DMS114 treated with DMSO at 0.1 percent for 48 hours (cell line): ENCODE results near the gene CALB2.
A peak's percentile ranks its signal among the peaks of the same experiment; 100 is the strongest.

Source experiments
- DNase-seq: peaks from one replicate; lab custom pipeline; 2025; ENCODE audit not compliant: unreplicated experiment; lab: John Stamatoyannopoulos, UW

The CALB2 gene

GRCh38 chr16:71387045-71387871, 28.7 kb downstream of the CALB2 start:
- DNase-seq: no peak

GRCh38 chr16:71389330-71389729, 30.8 kb downstream of the CALB2 start:
- DNase-seq: no peak

- DNase-seq: no peak
These were observed 38.1 kb downstream of the CALB2 start for GRCh38 chr16:71396594-71396993.

- no peak for DNase-seq
These were observed 41.5 kb downstream of the CALB2 start for GRCh38 chr16:71399801-71400563.

GRCh38 chr16:71402007-71402406, 43.5 kb downstream of the CALB2 start:
- no peak for DNase-seq

GRCh38 chr16:71402674-71403073, 44.2 kb downstream of the CALB2 start:
- no peak for DNase-seq

GRCh38 chr16:71404364-71404763, 45.8 kb downstream of the CALB2 start:
- no peak for DNase-seq

GRCh38 chr16:71406316-71406715, 47.8 kb downstream of the CALB2 start:
- DNase-seq: no peak

GRCh38 chr16:71406724-71407123, 48.2 kb downstream of the CALB2 start:
- no peak for DNase-seq

- DNase-seq: no peak
These were observed 49.2 kb downstream of the CALB2 start for GRCh38 chr16:71407731-71408130.

- DNase-seq: no peak
These were observed 50.0 kb downstream of the CALB2 start for GRCh38 chr16:71408536-71408935.

- no peak for DNase-seq
These were observed 50.7 kb downstream of the CALB2 start for GRCh38 chr16:71409011-71409775.

- no peak for DNase-seq
These were observed 51.6 kb downstream of the CALB2 start for GRCh38 chr16:71410146-71410545.

- DNase-seq: peak; percentile 77
These were observed 54.0 kb downstream of the CALB2 start for GRCh38 chr16:71412270-71413160.

GRCh38 chr16:71413341-71413740, 54.8 kb downstream of the CALB2 start:
- no peak for DNase-seq

GRCh38 chr16:71414038-71414437, 55.5 kb downstream of the CALB2 start:
- no peak for DNase-seq

- no peak for DNase-seq
These were observed 63.4 kb downstream of the CALB2 start for GRCh38 chr16:71421911-71422310.

GRCh38 chr16:71423016-71423415, 64.5 kb downstream of the CALB2 start:
- no peak for DNase-seq

- no peak for DNase-seq
These were observed 65.3 kb downstream of the CALB2 start for GRCh38 chr16:71423865-71424264.

GRCh38 chr16:71424626-71425025, 66.1 kb downstream of the CALB2 start:
- no peak for DNase-seq

- no peak for DNase-seq
These were observed 67.2 kb downstream of the CALB2 start for GRCh38 chr16:71425746-71426068.
